CD14-positive monocyte (primary cell): ENCODE results near the gene NLRC3. TPM values are rescaled to one million over a fixed set of nuclear protein-coding genes. Genes with fewer than 3 reads are reported as not detected.

ENCODE experiments used
- DNase-seq, 3 donors: peaks; one replicate each; pipeline ENCODE4 v3.0.0-alpha.2; 2011 to 2022
- H2AFZ ChIP-seq: 2 replicates; pipeline ENCODE4 v1.6.0; 2012; ENCODE audit warnings: mild to moderate bottlenecking, low read depth, low read length, inconsistent platforms; ENCODE audit not compliant: insufficient read depth, poor library complexity, severe bottlenecking
- H3K27ac ChIP-seq, 2 donors: 1 replicate in 1 of 2; 2 replicates in 1 of 2; pipeline ENCODE4 v1.5.1; 2012 to 2013; ENCODE audit warnings: low read length in 2 of 2, control low read depth in 1 of 2, inconsistent platforms in 1 of 2, low read depth in 1 of 2, mild to moderate bottlenecking in 1 of 2
- H3K27me3 ChIP-seq, 2 donors: one replicate each; pipeline versions ENCODE4 v1.6.0 to v1.6.1; 2011 to 2013; ENCODE audit warnings: low read length in 2 of 2; ENCODE audit not compliant: control insufficient read depth in 2 of 2, insufficient read depth in 2 of 2
- H3K36me3 ChIP-seq, 2 donors: replicated peaks in 1 of 2; 1 replicate in 1 of 2; 2 replicates in 1 of 2; pipeline versions ENCODE4 v1.5.1 to v1.6.1; 2012 to 2013; ENCODE audit warnings: low read length in 2 of 2, control low read depth in 1 of 2, inconsistent platforms in 1 of 2, mild to moderate bottlenecking in 1 of 2; ENCODE audit not compliant: insufficient read depth in 2 of 2, control insufficient read depth in 1 of 2
- H3K4me1 ChIP-seq, 2 donors: 1 replicate in 1 of 2; 2 replicates in 1 of 2; pipeline versions ENCODE4 v1.5.1 to v1.6.1; 2012 to 2013; ENCODE audit warnings: low read length in 2 of 2, control low read depth in 1 of 2, inconsistent platforms in 1 of 2, mild to moderate bottlenecking in 1 of 2, moderate library complexity in 1 of 2; ENCODE audit not compliant: insufficient read depth in 2 of 2, control insufficient read depth in 1 of 2
- H3K4me2 ChIP-seq: replicated peaks from 2 replicates; pipeline ENCODE3; 2012; ENCODE audit warnings: low read length, moderate library complexity, mild to moderate bottlenecking; ENCODE audit not compliant: poor library complexity, severe bottlenecking; ENCODE audit errors: extremely low read depth
- H3K4me3 ChIP-seq, 3 experiments: fragments of 200-600 bp in 1 of 3; sonication (generic) in 1 of 3; replicated peaks in 1 of 3; 1 replicate in 2 of 3; 2 replicates in 1 of 3; pipeline ENCODE4 v1.5.1; 2011 to 2013; ENCODE audit warnings: low read length in 3 of 3, mild to moderate bottlenecking in 3 of 3, control low read depth in 2 of 3, low read depth in 2 of 3, inconsistent platforms in 1 of 3, moderate library complexity in 1 of 3
- H3K79me2 ChIP-seq: 2 replicates; pipeline ENCODE4 v1.6.0; 2012; ENCODE audit warnings: mild to moderate bottlenecking, control low read depth, inconsistent platforms, low read length, moderate library complexity; ENCODE audit not compliant: insufficient read depth
- H3K9ac ChIP-seq: 2 replicates; pipeline ENCODE4 v1.6.0; 2017; ENCODE audit warnings: low read length, mild to moderate bottlenecking; ENCODE audit not compliant: insufficient read depth, poor library complexity, severe bottlenecking
- H3K9me3 ChIP-seq, 2 donors: replicated peaks in 1 of 2; 1 replicate in 1 of 2; 2 replicates in 1 of 2; pipeline versions ENCODE4 v1.5.1 to v1.6.1; 2012 to 2013; ENCODE audit warnings: low read length in 2 of 2, control low read depth in 1 of 2; ENCODE audit not compliant: control insufficient read depth in 1 of 2, insufficient read depth in 1 of 2
- H4K20me1 ChIP-seq: 2 replicates; pipeline ENCODE4 v1.6.0; 2012; ENCODE audit warnings: mild to moderate bottlenecking, low read length, control low read depth, moderate library complexity; ENCODE audit not compliant: insufficient read depth
- H3K27ac Mint-ChIP-seq, 7 donors: one replicate each; pipeline ENCODE4 v1.8.0; 2020; ENCODE audit warnings: mild to moderate bottlenecking in 7 of 7, mixed read lengths in 7 of 7, moderate library complexity in 6 of 7, inconsistent platforms in 2 of 7
- H3K27me3 Mint-ChIP-seq, 3 donors: one replicate each; pipeline ENCODE4 v1.8.0; 2021 to 2022; ENCODE audit warnings: low read depth in 3 of 3, mild to moderate bottlenecking in 3 of 3, mixed read lengths in 3 of 3, moderate library complexity in 3 of 3, inconsistent platforms in 1 of 3
- H3K36me3 Mint-ChIP-seq, 2 donors: one replicate each; pipeline ENCODE4 v1.8.0; 2020; ENCODE audit warnings: mixed read lengths in 2 of 2, inconsistent platforms in 1 of 2, mild to moderate bottlenecking in 1 of 2
- H3K4me1 Mint-ChIP-seq: one replicate; pipeline ENCODE4 v1.8.0; 2020; ENCODE audit warnings: mild to moderate bottlenecking, mixed read lengths
- H3K4me3 Mint-ChIP-seq, 2 donors: one replicate each; pipeline ENCODE4 v1.8.0; 2020; ENCODE audit warnings: mild to moderate bottlenecking in 2 of 2, mixed read lengths in 2 of 2, moderate library complexity in 1 of 2
- H3K9me3 Mint-ChIP-seq, 7 donors: one replicate each; pipeline ENCODE4 v1.8.0; 2020 to 2022; ENCODE audit warnings: mixed read lengths in 7 of 7, mild to moderate bottlenecking in 6 of 7, moderate library complexity in 6 of 7, inconsistent platforms in 2 of 7
- WGBS: methylation state at CpG from one replicate; pipeline ENCODE4 v1.1.5; 2013; ENCODE audit warnings: missing lambda C conversion rate; ENCODE audit not compliant: insufficient coverage; 5-methylcytosine and 5-hydroxymethylcytosine counted together
- intact Hi-C, 2 donors: fragments of 100-400 bp; cut with micrococcal nuclease; formaldehyde crosslinking; loops; one replicate each; pipeline versions ENCODE4 v1.15.0 to v1.15.1; 2023
- polyA plus RNA-seq, 3 donors: library from polyadenylated mRNA; depleted of rRNA in 1 of 3; unstranded in 2 of 3; stranded (reverse) in 1 of 3; fragments of 300-500 nt in 2 of 3; fragments of >200 nt in 1 of 3; fragmentation: Illumina TruSeq in 2 of 3; gene quantifications; 1 replicate in 2 of 3; 2 replicates in 1 of 3; pipeline ENCODE4 v1.2.3, GENCODE V29; 2012 to 2021
- TF ChIP-seq, protein P1 (sequence below): fragments of 200-600 bp; IDR thresholded peaks from one replicate; pipeline ENCODE4 v1.8.0; 2022; ENCODE audit warnings: antibody characterized with exemption, mild to moderate bottlenecking

The NLRC3 gene
- polyA plus RNA-seq, 3 donors, result 0.03 to 0.07 (median 0.06) TPM

- no peaks in the 10 kb centered on the region for H4K20me1 ChIP-seq
- H3K36me3 ChIP-seq, result no peaks in the 10 kb centered on the region
- Mint-ChIP-seq H3K36me3 (no peaks in the 10 kb centered on the region), H3K4me1 (peaks cover 17% of the 10 kb centered on the region), H3K4me3 (no peak overlapping the region), H3K27ac (no peak overlapping the region), H3K9me3 (peaks cover 0 to 5% (median 3%) of the 10 kb centered on the region in 7 donors), H3K27me3 (peaks cover 0 to 15% (median 6%) of the 10 kb centered on the region in 3 donors)
- intact Hi-C loops, result loop anchor here in 1 of 2 donors (5.0 kb wide), 1 partner anchor 34 kb away; no protein-coding TSS in a partner anchor
- H2AFZ ChIP-seq, result no peak overlapping the region
- no peak overlapping the region for H3K4me2 ChIP-seq
- no peaks in the 10 kb centered on the region for H3K27me3 ChIP-seq
- no peaks in the 10 kb centered on the region for H3K79me2 ChIP-seq
- peaks cover 10 to 16% of the 10 kb centered on the region in 2 donors for H3K4me1 ChIP-seq
- no peak for DNase-seq
- H3K4me3 ChIP-seq, result no peak overlapping the region
- WGBS, result 97% methylated on average over 17 of the region's 30 CpGs
- H3K9ac ChIP-seq, result no peak overlapping the region
- TF ChIP-seq, protein P1, sequence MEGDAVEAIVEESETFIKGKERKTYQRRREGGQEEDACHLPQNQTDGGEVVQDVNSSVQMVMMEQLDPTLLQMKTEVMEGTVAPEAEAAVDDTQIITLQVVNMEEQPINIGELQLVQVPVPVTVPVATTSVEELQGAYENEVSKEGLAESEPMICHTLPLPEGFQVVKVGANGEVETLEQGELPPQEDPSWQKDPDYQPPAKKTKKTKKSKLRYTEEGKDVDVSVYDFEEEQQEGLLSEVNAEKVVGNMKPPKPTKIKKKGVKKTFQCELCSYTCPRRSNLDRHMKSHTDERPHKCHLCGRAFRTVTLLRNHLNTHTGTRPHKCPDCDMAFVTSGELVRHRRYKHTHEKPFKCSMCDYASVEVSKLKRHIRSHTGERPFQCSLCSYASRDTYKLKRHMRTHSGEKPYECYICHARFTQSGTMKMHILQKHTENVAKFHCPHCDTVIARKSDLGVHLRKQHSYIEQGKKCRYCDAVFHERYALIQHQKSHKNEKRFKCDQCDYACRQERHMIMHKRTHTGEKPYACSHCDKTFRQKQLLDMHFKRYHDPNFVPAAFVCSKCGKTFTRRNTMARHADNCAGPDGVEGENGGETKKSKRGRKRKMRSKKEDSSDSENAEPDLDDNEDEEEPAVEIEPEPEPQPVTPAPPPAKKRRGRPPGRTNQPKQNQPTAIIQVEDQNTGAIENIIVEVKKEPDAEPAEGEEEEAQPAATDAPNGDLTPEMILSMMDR, result no peak
- no peaks in the 10 kb centered on the region for H3K9me3 ChIP-seq
- no peak overlapping the region for H3K27ac ChIP-seq
Measured at GRCh38 chr16:3496386-3496785, 80.8 kb downstream of the NLRC3 start.

GRCh38 chr16:3495176-3495575 lies 82.0 kb downstream of the NLRC3 start, which contains the start of gene C16orf90:
TSS of gene C16orf90 (minus strand) at chr16:3495489. CDS start at chr16:3495421, 68 bp downstream.
- TF ChIP-seq, protein P1, result no peak
- no peak within 1 kb of the TSS for H2AFZ ChIP-seq
- Mint-ChIP-seq H3K4me3 (no peak within 1 kb of the TSS), H3K27ac (no peak within 1 kb of the TSS), H3K36me3 (no peaks in the 10 kb centered on the region), H3K4me1 (peaks cover 6% of the 10 kb centered on the region), H3K27me3 (peaks cover 0 to 14% (median 3%) of the 10 kb centered on the region in 3 donors), H3K9me3 (peaks cover 0 to 3% (median 0%) of the 10 kb centered on the region in 7 donors)
- no peak within 1 kb of the TSS for H3K27ac ChIP-seq
- H3K4me2 ChIP-seq, result no peak within 1 kb of the TSS
- no peaks in the 10 kb centered on the region for H4K20me1 ChIP-seq
- DNase-seq, result no peak
- intact Hi-C loops, result loop anchor here in 1 of 2 donors (5.0 kb wide), 1 partner anchor 33 kb away; no protein-coding TSS in a partner anchor
- 100% methylated on average over 1 of the region's 3 CpGs for WGBS
- H3K4me1 ChIP-seq, result peaks cover 1 to 5% of the 10 kb centered on the region in 2 donors
- no peak within 1 kb of the TSS for H3K4me3 ChIP-seq
- H3K9ac ChIP-seq, result no peak within 1 kb of the TSS
- H3K27me3 ChIP-seq, result no peaks in the 10 kb centered on the region
- H3K36me3 ChIP-seq, result no peaks in the 10 kb centered on the region
- no peaks in the 10 kb centered on the region for H3K9me3 ChIP-seq
- no peaks in the 10 kb centered on the region for H3K79me2 ChIP-seq
